ENCODE data around the gene EPAS1. TPM values are rescaled to one million over a fixed set of nuclear protein-coding genes. Genes with fewer than 3 reads are reported as not detected.

EPAS1 gene
- total RNA-seq, 1 experiment from 2014 or later = 0.94 TPM

GRCh38 chr2:46331109-46331766 is 34.0 kb downstream of the EPAS1 start:
- Histone ChIP-seq H3K4me3 (ENCODE audit: insufficient read depth, low read depth, low read length) (no peak overlapping the region), H3K36me3 (replicated peaks; ENCODE audit: control insufficient read depth, insufficient read depth, low read length) (no peaks in the 10 kb centered on the region), H3K27me3 (ENCODE audit: control insufficient read depth, insufficient read depth, low read length) (no peaks in the 10 kb centered on the region)
- no peak for DNase-seq

GRCh38 chr2:46332686-46333281 is 35.6 kb downstream of the EPAS1 start:
- no peak for DNase-seq
- H3K36me3 ChIP-seq (replicated peaks; ENCODE audit: control insufficient read depth, insufficient read depth, low read length) = no peaks in the 10 kb centered on the region
- no peak overlapping the region for H3K4me3 ChIP-seq (ENCODE audit: insufficient read depth, low read depth, low read length)
- H3K27me3 ChIP-seq (ENCODE audit: control insufficient read depth, insufficient read depth, low read length) = no peaks in the 10 kb centered on the region

- DNase-seq = no peak
- Histone ChIP-seq H3K27me3 (ENCODE audit: control insufficient read depth, insufficient read depth, low read length) (no peaks in the 10 kb centered on the region), H3K36me3 (replicated peaks; ENCODE audit: control insufficient read depth, insufficient read depth, low read length) (no peaks in the 10 kb centered on the region), H3K4me3 (ENCODE audit: insufficient read depth, low read depth, low read length) (no peak overlapping the region)
Observed at GRCh38 chr2:46333912-46334311, 36.7 kb downstream of the EPAS1 start.

- Histone ChIP-seq H3K27me3 (ENCODE audit: control insufficient read depth, insufficient read depth, low read length) (no peaks in the 10 kb centered on the region), H3K4me3 (ENCODE audit: insufficient read depth, low read depth, low read length) (no peak overlapping the region), H3K36me3 (replicated peaks; ENCODE audit: control insufficient read depth, insufficient read depth, low read length) (no peaks in the 10 kb centered on the region)
- DNase-seq = no peak
Observed at GRCh38 chr2:46334389-46335271, 37.4 kb downstream of the EPAS1 start.

- no peak overlapping the region for H3K4me3 ChIP-seq (ENCODE audit: insufficient read depth, low read depth, low read length)
- H3K27me3 ChIP-seq (ENCODE audit: control insufficient read depth, insufficient read depth, low read length) = no peaks in the 10 kb centered on the region
- no peaks in the 10 kb centered on the region for H3K36me3 ChIP-seq (replicated peaks; ENCODE audit: control insufficient read depth, insufficient read depth, low read length)
- peak; percentile 59 for DNase-seq
Observed at GRCh38 chr2:46335391-46336282, 38.4 kb downstream of the EPAS1 start.

- no peak for DNase-seq
- H3K27me3 ChIP-seq (ENCODE audit: control insufficient read depth, insufficient read depth, low read length) = no peaks in the 10 kb centered on the region
- no peak overlapping the region for H3K4me3 ChIP-seq (ENCODE audit: insufficient read depth, low read depth, low read length)
- H3K36me3 ChIP-seq (replicated peaks; ENCODE audit: control insufficient read depth, insufficient read depth, low read length) = no peaks in the 10 kb centered on the region
Observed at GRCh38 chr2:46336283-46336959, 39.2 kb downstream of the EPAS1 start.

GRCh38 chr2:46337208-46337994 is 40.2 kb downstream of the EPAS1 start:
- Histone ChIP-seq H3K27me3 (ENCODE audit: control insufficient read depth, insufficient read depth, low read length) (no peaks in the 10 kb centered on the region), H3K36me3 (replicated peaks; ENCODE audit: control insufficient read depth, insufficient read depth, low read length) (no peaks in the 10 kb centered on the region), H3K4me3 (ENCODE audit: insufficient read depth, low read depth, low read length) (no peak overlapping the region)
- DNase-seq = no peak

GRCh38 chr2:46338674-46339073 is 41.5 kb downstream of the EPAS1 start:
- H3K36me3 ChIP-seq (replicated peaks; ENCODE audit: control insufficient read depth, insufficient read depth, low read length) = no peaks in the 10 kb centered on the region
- H3K27me3 ChIP-seq (ENCODE audit: control insufficient read depth, insufficient read depth, low read length) = no peaks in the 10 kb centered on the region
- DNase-seq = no peak
- no peak overlapping the region for H3K4me3 ChIP-seq (ENCODE audit: insufficient read depth, low read depth, low read length)

GRCh38 chr2:46339200-46339599 is 42.0 kb downstream of the EPAS1 start:
- H3K36me3 ChIP-seq (replicated peaks; ENCODE audit: control insufficient read depth, insufficient read depth, low read length) = no peaks in the 10 kb centered on the region
- no peak for DNase-seq
- H3K27me3 ChIP-seq (ENCODE audit: control insufficient read depth, insufficient read depth, low read length) = no peaks in the 10 kb centered on the region
- no peak overlapping the region for H3K4me3 ChIP-seq (ENCODE audit: insufficient read depth, low read depth, low read length)

GRCh38 chr2:46339676-46340459 is 42.7 kb downstream of the EPAS1 start:
- H3K4me3 ChIP-seq (ENCODE audit: insufficient read depth, low read depth, low read length) = no peak overlapping the region
- H3K36me3 ChIP-seq (replicated peaks; ENCODE audit: control insufficient read depth, insufficient read depth, low read length) = no peaks in the 10 kb centered on the region
- H3K27me3 ChIP-seq (ENCODE audit: control insufficient read depth, insufficient read depth, low read length) = no peaks in the 10 kb centered on the region
- DNase-seq = no peak

GRCh38 chr2:46340740-46341420 is 43.7 kb downstream of the EPAS1 start:
- Histone ChIP-seq H3K27me3 (ENCODE audit: control insufficient read depth, insufficient read depth, low read length) (no peaks in the 10 kb centered on the region), H3K4me3 (ENCODE audit: insufficient read depth, low read depth, low read length) (no peak overlapping the region), H3K36me3 (replicated peaks; ENCODE audit: control insufficient read depth, insufficient read depth, low read length) (no peaks in the 10 kb centered on the region)
- DNase-seq = no peak

- DNase-seq = no peak
- Histone ChIP-seq H3K4me3 (ENCODE audit: insufficient read depth, low read depth, low read length) (no peak overlapping the region), H3K36me3 (replicated peaks; ENCODE audit: control insufficient read depth, insufficient read depth, low read length) (no peaks in the 10 kb centered on the region), H3K27me3 (ENCODE audit: control insufficient read depth, insufficient read depth, low read length) (no peaks in the 10 kb centered on the region)
Observed at GRCh38 chr2:46342566-46343315, 45.5 kb downstream of the EPAS1 start.
